Aorta (tissue), 5 donors: ENCODE data around the gene PIK3R1. TPM values are rescaled to one million over a fixed set of nuclear protein-coding genes. Genes with fewer than 3 reads are reported as not detected.
A peak's percentile ranks its signal among the peaks of the same experiment; 100 is the strongest.

Experiments
- ATAC-seq: fragments of 200-7000 bp; cut with Tn5 transposase; one replicate; pipeline ENCODE4 v1.9.1; 2022; ENCODE audit warnings: moderate library complexity; ENCODE audit not compliant: low FRiP score
- DNase-seq, 2 donors: peaks; one replicate each; pipeline ENCODE4 v3.0.0-alpha.2; 2020
- H3K27ac ChIP-seq, 2 donors: one replicate each; pipeline ENCODE4 v1.5.1; 2013; ENCODE audit warnings: low read length in 2 of 2, mild to moderate bottlenecking in 2 of 2, moderate library complexity in 2 of 2, control low read depth in 1 of 2, inconsistent platforms in 1 of 2, low read depth in 1 of 2
- H3K27me3 ChIP-seq, 2 donors: one replicate each; pipeline ENCODE4 v1.6.1; 2013; ENCODE audit warnings: control low read depth in 1 of 2, low read length in 1 of 2, mild to moderate bottlenecking in 1 of 2, moderate library complexity in 1 of 2; ENCODE audit not compliant: insufficient read depth in 2 of 2, control insufficient read depth in 1 of 2
- H3K36me3 ChIP-seq, 2 donors: one replicate each; pipeline ENCODE4 v1.6.1; 2013; ENCODE audit warnings: control low read depth in 1 of 2, low read length in 1 of 2, mild to moderate bottlenecking in 1 of 2; ENCODE audit not compliant: insufficient read depth in 2 of 2, control insufficient read depth in 1 of 2
- H3K4me1 ChIP-seq, 2 donors: one replicate each; pipeline ENCODE4 v1.6.1; 2013; ENCODE audit warnings: low read length in 2 of 2, control low read depth in 1 of 2, mild to moderate bottlenecking in 1 of 2, moderate library complexity in 1 of 2; ENCODE audit not compliant: insufficient read depth in 2 of 2, control insufficient read depth in 1 of 2
- H3K4me3 ChIP-seq, 2 donors: one replicate each; pipeline ENCODE4 v1.5.1; 2013; ENCODE audit warnings: low read length in 2 of 2, control low read depth in 1 of 2, mild to moderate bottlenecking in 1 of 2
- H3K9me3 ChIP-seq: one replicate; pipeline ENCODE4 v1.6.1; 2013; ENCODE audit warnings: mild to moderate bottlenecking, low read length; ENCODE audit not compliant: control insufficient read depth
- WGBS, 2 donors: extraction: QIAGEN DNeasy Blood & Tissue Kit; methylation state at CpG; one replicate each; pipeline ENCODE4 v1.1.7; 2013; 5-methylcytosine and 5-hydroxymethylcytosine counted together
- intact Hi-C, 2 donors: fragments of 100-400 bp; cut with DNase I; formaldehyde crosslinking; loops; one replicate each; pipeline versions ENCODE4 v1.14.2 to v1.15.0; 2022
- polyA plus RNA-seq, 2 donors: library from polyadenylated mRNA; stranded (reverse); fragments of 200-250 nt; gene quantifications; one replicate each; pipeline ENCODE4 v1.2.3, GENCODE V29; 2013
- total RNA-seq, 2 donors: library from RNA; stranded (reverse); fragmentation: NEBNext Ultra II Directional; extraction: Animal tissue kit (Norgen Biotek cat#: 25700); gene quantifications; one replicate each; pipeline ENCODE4 v1.2.1, GENCODE V29; 2021
- donor health status: healthy with polysubstance abuse.
- donor health status: Bipolar disorder and iron deficiency.
- donor health status: DM: no; HTN: no; CAD: no.
- donor health status: DM: no; HTN: no; CAD: no.
- donor health status: DM: yes; HTN: yes; CAD: no.

PIK3R1 gene
- total and polyA plus RNA-seq, 4 donors: 12.3 to 132 (median 43.3) TPM

- Histone ChIP-seq H3K4me3 (no peak overlapping the region), H3K4me1 (no peaks in the 10 kb centered on the region), H3K36me3 (no peaks in the 10 kb centered on the region), H3K9me3 (no peaks in the 10 kb centered on the region), H3K27me3 (no peaks in the 10 kb centered on the region), H3K27ac (no peak overlapping the region)
- intact Hi-C loops: no loop called here
- ATAC-seq (no peak), DNase-seq (no peak)
- 98 to 99% methylated on average over 11 of the region's 11 CpGs for WGBS, 2 donors
Measured at GRCh38 chr5:68177676-68178075, 37.9 kb upstream of the PIK3R1 start.

GRCh38 chr5:68178579-68178978, 37.0 kb upstream of the PIK3R1 start:
- Histone ChIP-seq H3K27me3 (no peaks in the 10 kb centered on the region), H3K36me3 (no peaks in the 10 kb centered on the region), H3K4me3 (no peak overlapping the region), H3K4me1 (no peaks in the 10 kb centered on the region), H3K9me3 (no peaks in the 10 kb centered on the region), H3K27ac (no peak overlapping the region)
- no peak for ATAC-seq
- 68 to 73% methylated on average over 2 of the region's 2 CpGs for WGBS, 2 donors
- intact Hi-C loops: no loop called here
- no peak for DNase-seq

GRCh38 chr5:68180121-68181038, 35.2 kb upstream of the PIK3R1 start:
- ATAC-seq (no peak), DNase-seq (no peak)
- no peaks in the 10 kb centered on the region for H3K9me3 ChIP-seq
- H3K4me3 ChIP-seq: no peak overlapping the region
- intact Hi-C loops: no loop called here
- H3K4me1 ChIP-seq: no peaks in the 10 kb centered on the region
- no peaks in the 10 kb centered on the region for H3K36me3 ChIP-seq
- H3K27me3 ChIP-seq: no peaks in the 10 kb centered on the region
- H3K27ac ChIP-seq: no peak overlapping the region

- no peaks in the 10 kb centered on the region for H3K9me3 ChIP-seq
- WGBS, 2 donors: 97 to 98% methylated on average over 3 of the region's 3 CpGs
- no peaks in the 10 kb centered on the region for H3K27me3 ChIP-seq
- no peak overlapping the region for H3K27ac ChIP-seq
- no peaks in the 10 kb centered on the region for H3K4me1 ChIP-seq
- DNase-seq: no peak
- H3K36me3 ChIP-seq: no peaks in the 10 kb centered on the region
- H3K4me3 ChIP-seq: no peak overlapping the region
- ATAC-seq: no peak
- intact Hi-C loops: no loop called here
Measured at GRCh38 chr5:68181039-68181599, 34.4 kb upstream of the PIK3R1 start.

- ATAC-seq (no peak), DNase-seq (no peak)
- intact Hi-C loops: no loop called here
- H3K4me1 ChIP-seq: no peaks in the 10 kb centered on the region
- no peaks in the 10 kb centered on the region for H3K9me3 ChIP-seq
- H3K27me3 ChIP-seq: no peaks in the 10 kb centered on the region
- no peak overlapping the region for H3K4me3 ChIP-seq
- WGBS, 2 donors: 96 to 100% methylated on average over 2 of the region's 2 CpGs
- H3K36me3 ChIP-seq: no peaks in the 10 kb centered on the region
- no peak overlapping the region for H3K27ac ChIP-seq
Measured at GRCh38 chr5:68182094-68182493, 33.5 kb upstream of the PIK3R1 start.

- Histone ChIP-seq H3K4me1 (no peaks in the 10 kb centered on the region), H3K9me3 (no peaks in the 10 kb centered on the region), H3K36me3 (no peaks in the 10 kb centered on the region), H3K27me3 (no peaks in the 10 kb centered on the region), H3K27ac (no peak overlapping the region), H3K4me3 (no peak overlapping the region)
- no peak for ATAC-seq
- 91 to 94% methylated on average over 3 of the region's 3 CpGs for WGBS, 2 donors
- no peak for DNase-seq
- intact Hi-C loops: no loop called here
Measured at GRCh38 chr5:68182534-68182933, 33.0 kb upstream of the PIK3R1 start.

GRCh38 chr5:68187268-68188055, 28.1 kb upstream of the PIK3R1 start:
- no peaks in the 10 kb centered on the region for H3K27me3 ChIP-seq
- DNase-seq: peak in 1 of 2 donors; percentile 74
- no peak overlapping the region for H3K4me3 ChIP-seq
- WGBS, 2 donors: 43 to 48% methylated on average over 34 of the region's 34 CpGs
- no peaks in the 10 kb centered on the region for H3K9me3 ChIP-seq
- ATAC-seq: peak; percentile 20
- H3K4me1 ChIP-seq: peaks cover 0 to 1% of the 10 kb centered on the region in 2 donors
- H3K27ac ChIP-seq: no peak overlapping the region
- intact Hi-C loops: no loop called here
- H3K36me3 ChIP-seq: no peaks in the 10 kb centered on the region

- Histone ChIP-seq H3K4me1 (peaks cover 5 to 11% of the 10 kb centered on the region in 2 donors), H3K4me3 (no peak overlapping the region), H3K27me3 (no peaks in the 10 kb centered on the region), H3K27ac (no peak overlapping the region), H3K36me3 (no peaks in the 10 kb centered on the region), H3K9me3 (no peaks in the 10 kb centered on the region)
- intact Hi-C loops: no loop called here
- ATAC-seq: no peak
- WGBS, 2 donors: 91 to 96% methylated on average over 7 of the region's 7 CpGs
- DNase-seq: no peak
Measured at GRCh38 chr5:68189171-68189570, 26.4 kb upstream of the PIK3R1 start.
